GM10248 (cell line): ENCODE measurements around the gene TAF5L.
"Not testable (repeated sequence)": the region's sequence is repeated elsewhere in the genome, so short reads cannot be mapped to it uniquely, and the experiment has no call there.

Experiments used
- CTCF ChIA-PET: fragments of 300-600 bp; sonication (Branson Sonifier 250); formaldehyde crosslinking; extraction: SDS; loops from one replicate; lab custom pipeline; 2021; ENCODE audit warnings: antibody characterized with exemption; lab: Yijun Ruan, JAX
- POLR2A ChIA-PET: fragments of 350-650 bp; sonication (Branson Sonifier 250); formaldehyde crosslinking; extraction: SDS; loops from one replicate; lab custom pipeline; 2020; ENCODE audit warnings: antibody characterized with exemption; lab: Yijun Ruan, JAX
- DNase-seq: peaks from one replicate; pipeline ENCODE4 v3.0.0; 2012; ENCODE audit errors: extremely low spot score
- TF ChIP-seq, protein P1 (sequence below): IDR thresholded peaks from 2 replicates; pipeline ENCODE4 v1.5.1; 2012; ENCODE audit warnings: mild to moderate bottlenecking, low read depth; ENCODE audit errors: extremely low read depth, missing control alignments, control extremely low read depth

Gene TAF5L

DNA sequence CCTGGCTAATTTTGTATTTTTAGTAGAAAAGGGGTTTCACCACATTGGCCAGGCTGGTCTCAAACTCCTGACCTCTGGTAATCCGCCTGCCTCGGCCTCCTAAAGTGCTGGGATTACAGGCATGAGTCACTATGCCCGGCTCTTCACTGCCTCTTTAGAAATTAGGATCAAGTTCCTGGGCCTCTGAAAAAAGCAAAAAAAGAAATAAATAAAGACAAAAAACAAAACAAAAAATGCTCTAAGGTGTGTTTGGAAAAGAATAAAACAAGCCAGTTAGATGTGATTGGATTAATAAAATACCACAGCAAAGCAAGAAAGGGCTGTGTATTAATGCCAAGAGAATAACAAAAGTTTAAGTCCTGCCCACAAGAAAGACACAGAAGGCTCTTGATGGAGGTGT lies 63.2 kb downstream of the TAF5L start:
- TF ChIP-seq, protein P1, sequence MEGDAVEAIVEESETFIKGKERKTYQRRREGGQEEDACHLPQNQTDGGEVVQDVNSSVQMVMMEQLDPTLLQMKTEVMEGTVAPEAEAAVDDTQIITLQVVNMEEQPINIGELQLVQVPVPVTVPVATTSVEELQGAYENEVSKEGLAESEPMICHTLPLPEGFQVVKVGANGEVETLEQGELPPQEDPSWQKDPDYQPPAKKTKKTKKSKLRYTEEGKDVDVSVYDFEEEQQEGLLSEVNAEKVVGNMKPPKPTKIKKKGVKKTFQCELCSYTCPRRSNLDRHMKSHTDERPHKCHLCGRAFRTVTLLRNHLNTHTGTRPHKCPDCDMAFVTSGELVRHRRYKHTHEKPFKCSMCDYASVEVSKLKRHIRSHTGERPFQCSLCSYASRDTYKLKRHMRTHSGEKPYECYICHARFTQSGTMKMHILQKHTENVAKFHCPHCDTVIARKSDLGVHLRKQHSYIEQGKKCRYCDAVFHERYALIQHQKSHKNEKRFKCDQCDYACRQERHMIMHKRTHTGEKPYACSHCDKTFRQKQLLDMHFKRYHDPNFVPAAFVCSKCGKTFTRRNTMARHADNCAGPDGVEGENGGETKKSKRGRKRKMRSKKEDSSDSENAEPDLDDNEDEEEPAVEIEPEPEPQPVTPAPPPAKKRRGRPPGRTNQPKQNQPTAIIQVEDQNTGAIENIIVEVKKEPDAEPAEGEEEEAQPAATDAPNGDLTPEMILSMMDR: no peak
- DNase-seq: no peak
- POLR2A ChIA-PET: no interaction called here
- CTCF ChIA-PET: interaction anchor here (1.5 kb wide), 1 partner anchor 104 kb away, joined by 4 read pairs; no protein-coding TSS in a partner anchor

DNA sequence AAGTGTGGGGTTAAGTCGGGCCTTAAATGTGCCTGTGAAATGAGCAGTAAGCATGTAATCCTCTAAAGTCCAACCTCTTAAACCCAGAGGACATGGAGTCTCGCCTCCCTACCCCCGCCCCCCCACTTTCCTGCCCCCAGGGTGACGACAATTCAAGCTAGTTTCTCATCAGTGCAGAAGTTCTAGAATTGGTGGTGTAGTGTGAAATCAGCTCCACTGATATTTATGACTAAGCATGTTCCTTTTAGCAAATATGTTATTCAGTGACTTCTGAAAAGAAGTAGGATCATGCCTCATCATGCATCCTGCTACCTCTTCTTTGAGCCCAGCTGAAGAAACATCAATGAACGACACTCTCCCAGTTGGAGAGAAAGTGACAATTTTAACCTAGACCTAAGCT lies 64.8 kb downstream of the TAF5L start:
- DNase-seq: no peak
- TF ChIP-seq, protein P1: no peak
- POLR2A ChIA-PET: no interaction called here
- CTCF ChIA-PET: interaction anchor here (1.3 to 2.0 kb wide), 3 partner anchors 12 to 46 kb away, joined by 3 to 4 read pairs (median 3); no protein-coding TSS in a partner anchor

DNA sequence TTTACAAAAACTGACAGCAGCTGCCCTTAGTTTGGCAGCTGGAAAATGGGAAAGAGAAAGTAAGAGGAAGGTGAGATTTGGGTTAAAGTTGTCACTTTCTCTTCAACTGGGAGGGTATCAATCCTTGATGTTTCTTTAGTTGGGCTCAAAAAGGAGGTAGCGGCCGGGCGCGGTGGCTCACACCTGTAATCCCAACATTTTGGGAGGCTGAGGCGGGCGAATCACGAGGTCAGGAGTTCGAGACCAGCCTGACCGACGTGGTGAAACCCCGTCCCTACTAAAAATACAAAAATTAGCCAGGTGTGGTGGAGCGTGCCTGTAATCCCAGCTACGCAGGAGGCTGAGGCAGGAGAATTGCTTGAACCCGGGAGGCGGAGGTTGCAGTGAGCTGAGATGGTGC lies 65.8 kb downstream of the TAF5L start:
- POLR2A ChIA-PET, DNase-seq: not testable (repeated sequence)
- CTCF ChIA-PET: interaction anchor here (2.0 kb wide), 1 partner anchor 11 kb away, joined by 4 read pairs; no protein-coding TSS in a partner anchor

DNA sequence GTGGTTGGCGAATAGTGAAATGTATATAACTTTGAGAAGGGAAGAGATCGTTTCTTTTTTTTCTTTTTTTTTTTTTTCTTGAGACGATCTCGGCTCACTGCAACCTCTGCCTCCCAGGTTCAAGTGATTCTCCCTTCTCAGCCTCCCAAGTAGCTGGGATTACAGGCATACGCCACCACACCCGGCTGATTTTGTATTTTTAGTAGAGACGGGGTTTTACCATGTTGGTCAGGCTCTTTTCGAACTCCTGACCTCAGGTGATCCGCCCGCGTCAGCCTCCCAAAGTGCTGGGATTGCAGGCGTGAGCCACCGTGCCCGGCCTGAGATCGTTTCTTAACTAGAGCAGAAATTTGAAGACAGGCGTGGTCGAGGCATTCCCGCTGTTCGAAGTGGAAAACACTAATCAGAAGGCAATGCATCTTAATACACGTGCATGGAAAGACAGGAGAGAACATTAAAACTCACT lies 66.6 kb downstream of the TAF5L start:
- ChIA-PET POLR2A (interaction anchor here (0.9 kb wide), 1 partner anchor 551 kb away, joined by 4 read pairs; no protein-coding TSS in a partner anchor), CTCF (interaction anchor here (0.7 to 2.9 kb wide), 25 partner anchors 9 to 550 kb away, joined by 3 to 20 read pairs (median 4); partner anchors contain the start of gene NUP133)
- DNase-seq: not testable (repeated sequence)

DNA sequence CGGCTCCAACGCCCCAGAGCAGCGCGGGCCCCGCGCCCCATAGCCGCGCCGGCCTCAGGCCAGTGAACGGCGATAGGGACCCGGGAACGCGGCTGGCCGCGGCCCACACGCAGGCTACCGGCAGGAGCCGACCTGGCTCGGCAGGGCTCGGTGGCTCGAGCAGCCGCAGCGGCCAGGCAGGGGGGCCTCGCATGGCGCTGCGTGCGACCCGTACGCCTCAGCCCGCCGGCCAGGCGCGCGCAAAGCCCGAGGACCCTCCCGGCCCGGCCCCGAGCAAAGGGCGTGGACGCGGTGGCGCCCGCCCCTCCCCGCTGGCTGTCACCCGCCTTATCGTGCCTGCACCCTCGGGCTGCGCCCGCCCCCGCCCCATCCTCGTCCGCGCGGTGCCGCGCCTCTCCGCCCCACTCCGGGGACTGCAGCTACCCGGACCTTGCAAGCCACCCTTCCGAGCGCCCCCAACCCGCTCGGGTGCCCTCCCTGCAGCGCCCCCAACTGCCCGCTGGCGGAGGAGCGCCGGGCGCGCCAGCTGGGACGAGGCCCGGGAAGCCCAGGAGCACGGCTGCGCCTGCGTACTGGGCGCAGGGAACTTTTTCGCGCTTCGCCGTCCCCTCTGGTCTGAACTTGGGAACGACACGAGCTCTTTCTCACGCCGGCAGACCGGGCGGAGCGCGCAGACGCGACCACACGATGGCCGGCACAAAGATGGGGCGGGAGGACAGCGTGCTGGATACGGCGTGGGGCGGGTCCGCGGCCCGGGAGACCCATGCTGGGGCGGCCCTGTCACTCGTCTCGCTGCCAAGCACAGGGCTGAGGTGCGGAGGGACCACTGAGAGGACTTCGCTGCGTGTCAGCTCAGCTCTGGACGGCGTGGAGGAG lies 67.2 kb downstream of the TAF5L start, which contains the start of gene ABCB10:
Gene ABCB10, minus strand, starts transcription at position 248 of the 876 bp plus-strand sequence. Its CDS starts 55 bp downstream, at position 193.
- CTCF ChIA-PET: interaction anchor here (0.7 to 2.9 kb wide), 29 partner anchors 10 to 551 kb away, joined by 3 to 20 read pairs (median 4); partner anchors contain the start of gene NUP133
- peak; percentile 97 for DNase-seq
- POLR2A ChIA-PET: interaction anchor here (0.9 kb wide), 1 partner anchor 551 kb away, joined by 4 read pairs; no protein-coding TSS in a partner anchor
- TF ChIP-seq, protein P1: peak; percentile 88

DNA sequence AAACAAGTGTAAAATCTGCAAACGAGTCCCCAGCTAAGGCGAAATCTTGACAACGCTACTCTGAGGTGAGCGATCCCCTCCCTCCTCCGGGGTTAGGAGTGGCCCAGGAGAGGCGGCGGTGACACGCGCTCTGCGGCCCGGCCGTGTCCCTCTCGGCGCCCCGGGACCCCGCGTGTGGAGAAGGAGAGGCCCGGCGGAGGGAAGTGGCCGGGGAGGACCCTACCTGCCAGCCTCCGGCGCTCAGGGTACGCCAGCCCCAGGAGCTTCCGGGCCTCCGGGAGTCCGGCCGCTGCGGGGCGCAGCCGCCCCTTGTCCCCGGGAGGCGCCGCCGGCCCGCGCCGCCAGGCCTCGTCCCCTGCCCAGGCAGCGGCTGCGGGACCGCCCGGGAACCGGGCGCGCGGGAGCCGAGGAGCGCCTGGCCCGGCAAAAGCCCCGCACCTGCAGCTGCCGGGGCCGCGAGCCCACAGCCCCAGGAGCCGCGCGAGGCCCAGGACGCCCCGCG lies 68.0 kb downstream of the TAF5L start:
- ChIA-PET CTCF (interaction anchor here (0.8 to 2.9 kb wide), 20 partner anchors 12 to 301 kb away, joined by 3 to 20 read pairs (median 4); partner anchors contain the start of gene NUP133), POLR2A (no interaction called here)
- TF ChIP-seq, protein P1: peak; percentile 30
- peak; percentile 70 for DNase-seq

DNA sequence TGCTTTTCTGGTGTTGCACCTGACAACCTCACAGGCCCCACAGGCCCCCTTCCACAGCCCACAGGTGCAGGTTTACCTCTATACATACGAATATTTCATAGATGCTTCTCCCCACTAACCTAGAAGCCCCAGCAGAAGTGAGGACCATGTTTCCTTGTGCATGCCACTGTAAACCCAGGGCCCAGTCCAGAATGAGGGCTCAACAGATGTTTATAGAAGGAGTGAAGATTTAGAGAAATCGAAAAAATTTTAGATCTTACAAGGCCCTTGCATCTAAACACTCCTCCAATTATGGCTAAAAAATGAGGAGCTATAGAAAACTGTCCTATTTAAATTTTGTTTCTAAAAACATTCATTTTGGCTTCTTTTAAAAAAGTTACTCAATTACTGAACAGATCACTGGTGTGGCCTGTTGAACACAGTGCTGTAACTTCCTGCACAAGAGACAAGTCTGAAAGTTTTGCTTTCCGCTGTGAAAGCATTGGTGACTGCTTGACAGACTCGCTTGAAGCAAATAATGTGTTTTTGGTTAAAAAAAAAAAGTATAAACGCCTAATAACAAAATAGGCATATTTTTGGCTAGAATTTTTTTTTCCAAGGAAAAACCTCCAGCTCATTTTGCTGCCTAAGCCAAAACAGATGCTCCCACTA lies 68.6 kb downstream of the TAF5L start:
- CTCF ChIA-PET: interaction anchor here (0.8 to 2.9 kb wide), 13 partner anchors 9 to 300 kb away, joined by 3 to 20 read pairs (median 4); no protein-coding TSS in a partner anchor
- peak; percentile 47 for DNase-seq
- TF ChIP-seq, protein P1: no peak
- POLR2A ChIA-PET: no interaction called here
